Cardiac fibroblast (primary cell): ENCODE data around the gene CENPN.

Experiments used
- DNase-seq, 2 donors: peaks; one replicate each; pipeline versions ENCODE4 v3.0.0 to v3.0.0-alpha.2; 2010; ENCODE audit warnings: low read depth in 2 of 2
- H3K4me3 ChIP-seq, 2 donors: replicated peaks in 1 of 2; 1 replicate in 1 of 2; 2 replicates in 1 of 2; pipeline ENCODE4 v1.5.1; 2011; ENCODE audit warnings: low read depth in 2 of 2, low read length in 2 of 2, mild to moderate bottlenecking in 2 of 2, moderate library complexity in 1 of 2
- TF ChIP-seq, protein P1 (sequence below): IDR thresholded peaks from one replicate; pipeline ENCODE4 v1.5.1; 2011; ENCODE audit warnings: low read depth, mild to moderate bottlenecking, low read length, inconsistent platforms

Gene CENPN

GRCh38 chr16:81060576-81061306 lies 53.7 kb downstream of the CENPN start:
- TF ChIP-seq, protein P1, sequence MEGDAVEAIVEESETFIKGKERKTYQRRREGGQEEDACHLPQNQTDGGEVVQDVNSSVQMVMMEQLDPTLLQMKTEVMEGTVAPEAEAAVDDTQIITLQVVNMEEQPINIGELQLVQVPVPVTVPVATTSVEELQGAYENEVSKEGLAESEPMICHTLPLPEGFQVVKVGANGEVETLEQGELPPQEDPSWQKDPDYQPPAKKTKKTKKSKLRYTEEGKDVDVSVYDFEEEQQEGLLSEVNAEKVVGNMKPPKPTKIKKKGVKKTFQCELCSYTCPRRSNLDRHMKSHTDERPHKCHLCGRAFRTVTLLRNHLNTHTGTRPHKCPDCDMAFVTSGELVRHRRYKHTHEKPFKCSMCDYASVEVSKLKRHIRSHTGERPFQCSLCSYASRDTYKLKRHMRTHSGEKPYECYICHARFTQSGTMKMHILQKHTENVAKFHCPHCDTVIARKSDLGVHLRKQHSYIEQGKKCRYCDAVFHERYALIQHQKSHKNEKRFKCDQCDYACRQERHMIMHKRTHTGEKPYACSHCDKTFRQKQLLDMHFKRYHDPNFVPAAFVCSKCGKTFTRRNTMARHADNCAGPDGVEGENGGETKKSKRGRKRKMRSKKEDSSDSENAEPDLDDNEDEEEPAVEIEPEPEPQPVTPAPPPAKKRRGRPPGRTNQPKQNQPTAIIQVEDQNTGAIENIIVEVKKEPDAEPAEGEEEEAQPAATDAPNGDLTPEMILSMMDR: no peak
- DNase-seq: no peak
- no peak overlapping the region for H3K4me3 ChIP-seq

DNA sequence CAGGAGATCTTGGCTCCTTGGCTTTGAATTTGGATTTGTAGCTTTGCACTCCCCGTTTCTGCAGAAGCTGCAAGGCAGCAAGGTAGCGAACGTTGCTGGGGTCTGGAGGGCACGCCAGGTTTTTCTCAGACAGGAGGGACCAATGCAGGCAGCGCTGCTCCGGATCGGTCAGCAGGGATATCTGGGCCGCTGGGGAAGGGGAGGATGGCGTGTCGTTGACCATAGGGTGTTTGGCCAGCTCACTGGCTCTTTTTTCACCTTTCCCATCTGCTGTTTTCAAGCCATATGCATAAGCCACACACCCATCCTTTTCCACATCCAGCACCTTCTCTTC lies 54.3 kb downstream of the CENPN start:
- H3K4me3 ChIP-seq: no peak overlapping the region
- TF ChIP-seq, protein P1: no peak
- DNase-seq: no peak

DNA sequence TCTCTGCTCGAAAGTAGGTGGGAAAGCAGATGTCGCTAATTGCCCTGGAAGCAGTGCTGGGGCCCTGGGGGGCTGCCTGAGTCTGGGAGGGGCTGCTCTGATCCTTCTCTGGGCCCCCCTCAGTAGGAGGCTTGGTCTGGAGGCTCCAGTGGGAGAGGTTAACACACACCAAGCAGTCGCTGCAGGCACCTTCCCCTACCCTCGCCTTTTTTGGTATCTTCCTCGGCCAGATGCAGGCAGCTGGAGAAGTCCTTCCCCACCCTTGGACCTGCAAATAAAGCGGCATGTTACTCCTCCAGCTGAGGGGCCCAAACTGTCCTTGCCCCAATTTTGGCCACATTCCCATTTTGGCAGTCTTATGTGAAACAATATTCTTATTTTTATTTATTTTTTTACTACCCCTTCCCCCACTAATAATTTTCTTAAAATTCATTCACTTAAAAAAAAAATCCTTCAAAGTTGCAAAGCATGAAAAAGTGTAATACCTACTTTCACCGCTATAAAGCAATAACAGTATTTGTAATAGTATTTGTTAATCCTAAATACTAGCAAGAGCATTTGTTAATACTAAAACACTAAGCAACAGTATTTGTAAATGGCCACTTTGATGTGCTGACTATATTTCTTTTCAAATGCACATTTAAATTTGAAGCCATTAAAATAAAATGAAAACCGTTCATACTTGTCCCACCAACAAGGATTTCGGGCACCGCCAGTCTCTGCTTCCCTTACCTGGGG lies 55.0 kb downstream of the CENPN start:
- DNase-seq: no peak
- H3K4me3 ChIP-seq: no peak overlapping the region
- TF ChIP-seq, protein P1: peak; percentile 2

DNA sequence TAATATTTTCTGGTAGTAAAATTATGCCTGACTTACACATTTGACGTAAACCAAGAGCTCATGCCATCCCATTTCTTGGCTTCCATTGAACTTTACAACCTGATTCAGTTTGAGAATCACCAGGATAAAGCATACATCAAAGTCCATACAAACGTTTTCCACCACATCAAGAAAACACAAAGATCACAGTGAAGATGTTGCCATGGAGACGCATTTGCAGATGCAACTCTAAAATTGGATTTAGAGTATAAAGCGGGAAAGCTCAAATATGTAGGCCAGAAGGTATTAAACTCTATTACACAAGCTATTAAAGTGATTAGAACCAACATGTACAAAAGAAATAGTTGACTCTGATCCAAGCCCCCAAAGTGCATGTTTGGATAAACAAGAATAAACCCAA lies 59.7 kb downstream of the CENPN start:
- no peak for DNase-seq
- TF ChIP-seq, protein P1: no peak

GRCh38 chr16:81067166-81067565 lies 60.2 kb downstream of the CENPN start:
- TF ChIP-seq, protein P1: no peak
- no peak for DNase-seq
- no peak overlapping the region for H3K4me3 ChIP-seq

More for the DNA sequence above, 59.7 kb downstream of the CENPN start:
- H3K4me3 ChIP-seq: no peak overlapping the region

GRCh38 chr16:81069063-81069462 lies 62.0 kb downstream of the CENPN start:
- H3K4me3 ChIP-seq: no peak overlapping the region
- no peak for DNase-seq
- TF ChIP-seq, protein P1: no peak
